ENCODE results near the gene KHDC4. TPM values are rescaled to one million over a fixed set of nuclear protein-coding genes. Genes with fewer than 3 reads are reported as not detected.

The KHDC4 gene
- 73.8 and 82.8 TPM in 2 replicates for total RNA-seq

- intact Hi-C loops (cut with micrococcal nuclease): loop anchor here (1.0 to 2.0 kb wide), 8 partner anchors 12 to 259 kb away; partner anchors contain the start of genes ARHGEF2, LAMTOR2, RIT1 and SYT11
Measured at GRCh38 chr1:155934097-155934935, at the start of gene KHDC4. Gene KHDC4, minus strand, starts transcription at chr1:155934413. Its CDS starts 40 bp downstream, at chr1:155934373.

GRCh38 chr1:155983191-155984024 lies 49.2 kb upstream of the KHDC4 start:
- intact Hi-C loops (cut with micrococcal nuclease): no loop called here

GRCh38 chr1:155982106-155982505 lies 47.9 kb upstream of the KHDC4 start:
- intact Hi-C loops (cut with micrococcal nuclease): no loop called here

GRCh38 chr1:155981266-155982088 lies 47.3 kb upstream of the KHDC4 start:
- intact Hi-C loops (cut with micrococcal nuclease): no loop called here

GRCh38 chr1:155979597-155980343 lies 45.6 kb upstream of the KHDC4 start:
- intact Hi-C loops (cut with micrococcal nuclease): loop anchor here (5.0 to 10.0 kb wide), 2 partner anchors 73 to 655 kb away; partner anchors contain the start of genes LAMTOR2, RUSC1 and UBQLN4

GRCh38 chr1:155978973-155979429 lies 44.8 kb upstream of the KHDC4 start:
- intact Hi-C loops (cut with micrococcal nuclease): loop anchor here (1.0 to 10.0 kb wide), 3 partner anchors 45 to 654 kb away; partner anchors contain the start of genes KHDC4, LAMTOR2, RUSC1 and UBQLN4

- intact Hi-C loops (cut with micrococcal nuclease): loop anchor here (1.0 to 10.0 kb wide), 3 partner anchors 44 to 654 kb away; partner anchors contain the start of genes KHDC4, LAMTOR2, RUSC1 and UBQLN4
Measured at GRCh38 chr1:155978325-155978972, 44.2 kb upstream of the KHDC4 start, which contains the start of gene ARHGEF2. Gene ARHGEF2, minus strand, starts transcription at chr1:155978547. Its CDS starts 120 bp downstream, at chr1:155978427.

GRCh38 chr1:155977690-155978324 lies 43.6 kb upstream of the KHDC4 start:
- intact Hi-C loops (cut with micrococcal nuclease): loop anchor here (1.0 to 10.0 kb wide), 4 partner anchors 31 to 653 kb away; partner anchors contain the start of genes KHDC4, LAMTOR2, RUSC1 and UBQLN4

GRCh38 chr1:155976913-155977689 lies 42.9 kb upstream of the KHDC4 start:
- intact Hi-C loops (cut with micrococcal nuclease): loop anchor here (2.0 to 10.0 kb wide), 3 partner anchors 30 to 652 kb away; partner anchors contain the start of genes LAMTOR2, RUSC1 and UBQLN4

- intact Hi-C loops (cut with micrococcal nuclease): loop anchor here (2.0 to 10.0 kb wide), 3 partner anchors 29 to 651 kb away; partner anchors contain the start of genes LAMTOR2, RUSC1 and UBQLN4
Measured at GRCh38 chr1:155976062-155976912, 42.1 kb upstream of the KHDC4 start.

- intact Hi-C loops (cut with micrococcal nuclease): loop anchor here (2.0 to 10.0 kb wide), 3 partner anchors 29 to 651 kb away; partner anchors contain the start of genes LAMTOR2, RUSC1 and UBQLN4
Measured at GRCh38 chr1:155975375-155976061, 41.3 kb upstream of the KHDC4 start.

- intact Hi-C loops (cut with micrococcal nuclease): loop anchor here (5.0 to 10.0 kb wide), 2 partner anchors 78 to 650 kb away; partner anchors contain the start of genes LAMTOR2, RUSC1 and UBQLN4
Measured at GRCh38 chr1:155974208-155975115, 40.2 kb upstream of the KHDC4 start.

- intact Hi-C loops (cut with micrococcal nuclease): loop anchor here (10.0 kb wide), 1 partner anchor 649 kb away; the partner anchor contains the start of gene RUSC1
Measured at GRCh38 chr1:155973723-155974122, 39.5 kb upstream of the KHDC4 start.
